GM06990 (cell line): ENCODE measurements around the gene ZBTB12.

ENCODE experiments used
- DNase-seq: peaks from one replicate; pipeline ENCODE4 v3.0.0-alpha.2; 2011; ENCODE audit not compliant: insufficient read length; ENCODE audit errors: extremely low read depth
- H3K27me3 ChIP-seq: replicated peaks from 2 replicates; pipeline ENCODE4 v1.6.0; 2011; ENCODE audit warnings: low read length; ENCODE audit not compliant: control insufficient read depth, insufficient read depth
- H3K36me3 ChIP-seq: 2 replicates; pipeline ENCODE4 v1.5.1; 2011; ENCODE audit warnings: low read length; ENCODE audit not compliant: control insufficient read depth, insufficient read depth
- H3K4me3 ChIP-seq: replicated peaks from 2 replicates; pipeline ENCODE4 v1.5.1; 2011; ENCODE audit warnings: low read depth, mild to moderate bottlenecking, control low read depth, low read length
- TF ChIP-seq, protein P1 (sequence below): IDR thresholded peaks from 2 replicates; pipeline ENCODE4 v1.5.1; 2011; ENCODE audit warnings: low read length, control low read depth, mild to moderate bottlenecking, inconsistent platforms; ENCODE audit not compliant: insufficient read depth, poor library complexity, severe bottlenecking

ZBTB12 gene

DNA sequence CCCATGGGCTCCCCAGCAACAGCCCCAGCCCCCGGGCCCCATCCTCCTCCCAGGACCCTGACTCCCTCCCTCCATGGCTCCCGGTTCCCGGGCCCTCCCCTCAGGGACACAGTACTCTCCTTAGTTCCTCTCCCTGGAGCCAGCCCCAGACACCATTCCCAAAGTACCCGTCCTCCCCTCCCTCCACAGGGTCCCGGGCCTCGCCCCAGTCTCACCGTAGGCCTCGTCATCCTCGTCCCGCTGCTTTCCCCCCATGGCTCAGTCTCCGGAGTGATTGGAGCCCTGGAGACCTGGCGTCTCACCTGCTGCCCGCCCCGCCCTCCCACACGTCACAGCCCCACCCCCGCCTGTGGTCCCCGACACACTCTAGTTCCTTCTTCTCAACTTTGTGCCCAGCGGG lies 23.2 kb downstream of the ZBTB12 start, which contains the start of gene SLC44A4:
TSS of gene SLC44A4 (minus strand) at position 272 of the 400 bp plus-strand sequence. CDS start at position 255, 17 bp downstream.
- TF ChIP-seq, protein P1, sequence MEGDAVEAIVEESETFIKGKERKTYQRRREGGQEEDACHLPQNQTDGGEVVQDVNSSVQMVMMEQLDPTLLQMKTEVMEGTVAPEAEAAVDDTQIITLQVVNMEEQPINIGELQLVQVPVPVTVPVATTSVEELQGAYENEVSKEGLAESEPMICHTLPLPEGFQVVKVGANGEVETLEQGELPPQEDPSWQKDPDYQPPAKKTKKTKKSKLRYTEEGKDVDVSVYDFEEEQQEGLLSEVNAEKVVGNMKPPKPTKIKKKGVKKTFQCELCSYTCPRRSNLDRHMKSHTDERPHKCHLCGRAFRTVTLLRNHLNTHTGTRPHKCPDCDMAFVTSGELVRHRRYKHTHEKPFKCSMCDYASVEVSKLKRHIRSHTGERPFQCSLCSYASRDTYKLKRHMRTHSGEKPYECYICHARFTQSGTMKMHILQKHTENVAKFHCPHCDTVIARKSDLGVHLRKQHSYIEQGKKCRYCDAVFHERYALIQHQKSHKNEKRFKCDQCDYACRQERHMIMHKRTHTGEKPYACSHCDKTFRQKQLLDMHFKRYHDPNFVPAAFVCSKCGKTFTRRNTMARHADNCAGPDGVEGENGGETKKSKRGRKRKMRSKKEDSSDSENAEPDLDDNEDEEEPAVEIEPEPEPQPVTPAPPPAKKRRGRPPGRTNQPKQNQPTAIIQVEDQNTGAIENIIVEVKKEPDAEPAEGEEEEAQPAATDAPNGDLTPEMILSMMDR, result no peak
- Histone ChIP-seq H3K4me3 (no peak within 1 kb of the TSS), H3K36me3 (peaks cover 26% of the 10 kb centered on the region), H3K27me3 (no peaks in the 10 kb centered on the region)
- no peak for DNase-seq

DNA sequence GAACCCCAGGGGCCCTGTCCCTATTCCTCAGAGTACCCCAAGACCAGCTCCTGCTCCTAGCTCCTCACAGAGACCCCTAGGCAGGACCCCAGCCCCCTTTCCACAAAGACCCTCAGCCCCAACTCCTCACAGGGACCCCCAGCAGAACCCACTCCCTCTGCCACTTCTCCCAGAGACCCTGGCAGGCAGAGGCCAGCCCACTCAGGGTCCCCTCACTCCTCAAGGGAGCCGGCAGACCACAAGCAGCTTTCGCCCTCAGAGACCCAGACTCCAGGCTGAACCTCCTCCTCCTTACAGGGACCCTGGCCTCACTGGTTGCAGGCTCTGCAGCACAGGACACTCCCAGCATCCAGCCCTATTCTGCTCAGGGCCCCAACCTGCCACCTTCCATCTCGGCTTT lies 23.7 kb downstream of the ZBTB12 start:
- no peak for DNase-seq
- Histone ChIP-seq H3K27me3 (no peaks in the 10 kb centered on the region), H3K4me3 (no peak overlapping the region), H3K36me3 (peaks cover 21% of the 10 kb centered on the region)
- TF ChIP-seq, protein P1, result no peak

DNA sequence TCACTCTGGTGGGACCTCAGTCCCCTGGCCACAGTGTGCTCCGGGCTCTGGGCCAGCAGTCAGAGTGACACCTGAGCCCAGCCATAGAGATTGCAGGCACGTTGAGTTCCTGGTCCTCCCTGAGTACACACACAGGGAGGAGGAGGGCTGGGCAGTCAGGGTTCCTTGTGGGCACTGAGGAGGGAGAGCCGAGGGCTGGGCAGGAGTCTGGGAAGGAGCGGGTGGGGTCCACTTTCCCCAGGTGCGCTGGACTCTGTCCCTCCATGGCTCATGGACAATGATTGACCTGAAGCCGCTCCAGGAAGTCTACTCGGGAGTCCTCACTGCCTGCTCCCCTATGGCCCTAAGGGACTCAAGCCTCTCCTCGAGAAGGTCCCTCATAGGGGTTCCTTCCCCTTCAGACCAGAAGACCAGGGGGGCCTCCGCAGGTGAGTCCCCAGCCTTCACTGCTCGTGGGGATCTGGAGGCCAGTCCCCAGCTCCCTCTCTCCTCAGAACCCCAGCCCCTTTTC lies 24.2 kb downstream of the ZBTB12 start:
- H3K4me3 ChIP-seq, result no peak overlapping the region
- H3K36me3 ChIP-seq, result peaks cover 16% of the 10 kb centered on the region
- no peak for DNase-seq
- TF ChIP-seq, protein P1, result no peak
- H3K27me3 ChIP-seq, result no peaks in the 10 kb centered on the region

DNA sequence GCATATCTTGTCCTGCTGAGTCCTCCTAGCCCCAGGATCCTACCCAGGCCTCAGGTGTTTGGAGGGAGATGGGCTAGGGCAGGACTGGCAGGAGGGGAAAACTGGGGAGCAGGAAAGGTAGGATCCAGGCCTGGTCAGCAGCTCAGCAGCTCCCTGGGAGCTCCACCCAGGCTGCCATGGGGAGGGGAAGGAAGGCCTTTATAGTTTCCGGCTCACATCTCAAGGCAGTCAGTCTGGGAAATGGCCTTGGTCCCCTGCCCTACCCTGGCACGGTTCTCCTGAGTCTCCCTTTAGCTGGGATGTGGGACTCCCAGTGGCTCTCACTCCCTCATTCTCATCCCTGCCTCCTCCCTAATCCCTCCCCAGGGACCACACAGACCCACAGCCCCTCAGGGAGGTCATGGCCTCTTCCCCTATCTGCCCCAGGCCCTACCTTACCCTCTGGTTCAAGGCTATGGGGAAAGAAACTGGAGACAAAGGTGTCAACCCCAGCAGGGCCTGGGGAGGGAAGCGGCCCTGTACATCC lies 24.7 kb downstream of the ZBTB12 start:
- DNase-seq, result no peak
- no peaks in the 10 kb centered on the region for H3K27me3 ChIP-seq
- TF ChIP-seq, protein P1, result no peak
- no peak overlapping the region for H3K4me3 ChIP-seq
- H3K36me3 ChIP-seq, result peaks cover 11% of the 10 kb centered on the region

DNA sequence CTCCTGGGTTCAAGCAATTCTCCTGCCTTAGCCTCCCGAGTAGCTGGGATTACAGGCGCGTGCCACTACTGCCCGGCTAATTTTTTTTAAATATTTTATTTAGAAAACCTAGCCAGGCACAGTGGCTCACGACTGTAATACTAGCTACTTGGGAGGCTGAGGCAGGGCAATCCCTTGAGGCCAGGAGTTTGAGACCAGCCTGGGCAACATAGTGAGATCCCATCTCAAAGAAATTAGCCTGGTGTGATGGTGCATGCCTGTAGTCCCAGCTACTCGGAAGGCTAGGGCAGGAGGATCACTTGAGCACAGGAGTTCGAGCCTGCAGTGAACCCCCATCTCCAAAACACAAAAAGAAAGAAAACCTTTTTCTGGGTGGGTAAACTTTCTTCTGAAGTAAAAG lies 25.5 kb downstream of the ZBTB12 start:
- Histone ChIP-seq H3K36me3 (peaks cover 10% of the 10 kb centered on the region), H3K4me3 (no peak overlapping the region), H3K27me3 (no peaks in the 10 kb centered on the region)
- TF ChIP-seq, protein P1, result no peak
- DNase-seq, result no peak

DNA sequence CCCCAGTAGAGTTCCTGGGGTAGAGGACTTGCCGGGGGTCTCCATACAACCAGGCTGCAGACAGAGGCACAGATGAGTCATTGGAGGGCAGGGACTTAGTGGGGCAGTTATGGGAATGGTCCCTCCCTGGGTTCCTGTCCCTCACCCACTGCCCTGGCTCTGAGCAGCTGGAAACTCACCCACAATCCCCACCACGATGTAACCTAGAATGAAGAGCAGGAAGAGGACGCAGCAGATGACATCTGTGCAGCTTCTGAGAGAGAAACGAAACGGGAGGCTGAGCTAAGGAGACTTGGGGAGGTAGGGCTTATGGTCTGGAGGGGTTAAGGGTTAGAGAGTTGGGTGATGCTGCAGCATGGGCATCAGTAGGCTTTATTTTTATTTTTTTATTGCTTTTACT lies 26.0 kb downstream of the ZBTB12 start:
- Histone ChIP-seq H3K4me3 (no peak overlapping the region), H3K27me3 (no peaks in the 10 kb centered on the region), H3K36me3 (peaks cover 7% of the 10 kb centered on the region)
- DNase-seq, result no peak
- TF ChIP-seq, protein P1, result no peak
